GM12874 (cell line): ENCODE results near the gene CCDC13.

ENCODE experiments used
- CTCF ChIP-seq: IDR thresholded peaks from 2 replicates; pipeline ENCODE4 v1.5.1; 2011; ENCODE audit warnings: low read depth, mild to moderate bottlenecking, control low read depth, low read length, moderate library complexity; ENCODE audit not compliant: insufficient read depth

Gene CCDC13

GRCh38 chr3:42749025-42749752 lies 23.9 kb downstream of the CCDC13 start:
- TF ChIP-seq CTCF: no peak

- no peak for TF ChIP-seq CTCF
These were observed 25.5 kb downstream of the CCDC13 start for GRCh38 chr3:42747581-42747980.

GRCh38 chr3:42746455-42747450 lies 26.3 kb downstream of the CCDC13 start:
- TF ChIP-seq CTCF: no peak

GRCh38 chr3:42745776-42746454 lies 27.1 kb downstream of the CCDC13 start:
- no peak for TF ChIP-seq CTCF

- no peak for TF ChIP-seq CTCF
These were observed 27.7 kb downstream of the CCDC13 start for GRCh38 chr3:42745291-42745745.

GRCh38 chr3:42743204-42743995 lies 29.7 kb downstream of the CCDC13 start:
- no peak for TF ChIP-seq CTCF
